ENCODE results near the gene TMEM18.
A peak's percentile ranks its signal among the peaks of the same experiment; 100 is the strongest.

The TMEM18 gene

GRCh38 chr2:677959-678550 is 849 bp upstream of the TMEM18 start:
- TF ChIP-seq, protein P1, sequence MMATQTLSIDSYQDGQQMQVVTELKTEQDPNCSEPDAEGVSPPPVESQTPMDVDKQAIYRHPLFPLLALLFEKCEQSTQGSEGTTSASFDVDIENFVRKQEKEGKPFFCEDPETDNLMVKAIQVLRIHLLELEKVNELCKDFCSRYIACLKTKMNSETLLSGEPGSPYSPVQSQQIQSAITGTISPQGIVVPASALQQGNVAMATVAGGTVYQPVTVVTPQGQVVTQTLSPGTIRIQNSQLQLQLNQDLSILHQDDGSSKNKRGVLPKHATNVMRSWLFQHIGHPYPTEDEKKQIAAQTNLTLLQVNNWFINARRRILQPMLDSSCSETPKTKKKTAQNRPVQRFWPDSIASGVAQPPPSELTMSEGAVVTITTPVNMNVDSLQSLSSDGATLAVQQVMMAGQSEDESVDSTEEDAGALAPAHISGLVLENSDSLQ (IDR thresholded peaks at IDR 0.05): no peak
- peak; percentile 50 for TF ChIP-seq ZNF384 (IDR thresholded peaks at IDR 0.05)
- POLR2A ChIA-PET: no interaction called here
- DNase-seq (ENCODE audit: extremely low spot score): no peak
- CTCF ChIA-PET: no interaction called here

- CTCF ChIA-PET: no interaction called here
- POLR2A ChIA-PET: interaction anchor here (1.0 kb wide), 2 partner anchors 14 to 108 kb away, joined by 3 to 4 read pairs; no protein-coding TSS in a partner anchor
- no peak for TF ChIP-seq CTBP1 (IDR thresholded peaks at IDR 0.05; ENCODE audit: borderline replicate concordance)
- TF ChIP-seq NFRKB (IDR thresholded peaks at IDR 0.05): no peak
- no peak for TF ChIP-seq LEF1 (IDR thresholded peaks at IDR 0.05; ENCODE audit: borderline replicate concordance)
- no peak for TF ChIP-seq SUZ12 (IDR thresholded peaks at IDR 0.05)
- no peak for TF ChIP-seq BHLHE40 (IDR thresholded peaks at IDR 0.05; ENCODE audit: borderline replicate concordance)
- TF ChIP-seq, protein P1 (IDR thresholded peaks at IDR 0.05): no peak
- TF ChIP-seq FOXK2 (IDR thresholded peaks at IDR 0.05): no peak
- TF ChIP-seq SP1 (IDR thresholded peaks at IDR 0.05): no peak
- no peak for TF ChIP-seq L3MBTL2 (conservative IDR thresholded peaks at IDR 0.05)
- no peak for TF ChIP-seq ZNF384 (IDR thresholded peaks at IDR 0.05)
- TF ChIP-seq FOXA1 (IDR thresholded peaks at IDR 0.05): no peak
- TF ChIP-seq FOXM1 (IDR thresholded peaks at IDR 0.05; ENCODE audit: borderline replicate concordance): no peak
- no peak for TF ChIP-seq HDGF (IDR thresholded peaks at IDR 0.05; ENCODE audit: borderline replicate concordance)
- TF ChIP-seq ARNT (IDR thresholded peaks at IDR 0.05): no peak
- TF ChIP-seq TARDBP (IDR thresholded peaks at IDR 0.05): no peak
- TF ChIP-seq ELF4 (IDR thresholded peaks at IDR 0.05): no peak
- no peak for DNase-seq (ENCODE audit: extremely low spot score)
Observed at GRCh38 chr2:676647-677055, 555 bp downstream of the TMEM18 start.

- peak; percentile 49 for DNase-seq (ENCODE audit: extremely low spot score)
- TF ChIP-seq LEF1 (IDR thresholded peaks at IDR 0.05; ENCODE audit: borderline replicate concordance) (no peak), BHLHE40 (IDR thresholded peaks at IDR 0.05; ENCODE audit: borderline replicate concordance) (no peak), L3MBTL2 (conservative IDR thresholded peaks at IDR 0.05) (peak; percentile 19; the same call in 1 of the 2 replicates)
- ChIA-PET POLR2A (interaction anchor here (1.0 kb wide), 2 partner anchors 15 to 108 kb away, joined by 3 to 4 read pairs; no protein-coding TSS in a partner anchor), CTCF (no interaction called here)
Observed at GRCh38 chr2:675982-676646, 1.1 kb downstream of the TMEM18 start.

DNA sequence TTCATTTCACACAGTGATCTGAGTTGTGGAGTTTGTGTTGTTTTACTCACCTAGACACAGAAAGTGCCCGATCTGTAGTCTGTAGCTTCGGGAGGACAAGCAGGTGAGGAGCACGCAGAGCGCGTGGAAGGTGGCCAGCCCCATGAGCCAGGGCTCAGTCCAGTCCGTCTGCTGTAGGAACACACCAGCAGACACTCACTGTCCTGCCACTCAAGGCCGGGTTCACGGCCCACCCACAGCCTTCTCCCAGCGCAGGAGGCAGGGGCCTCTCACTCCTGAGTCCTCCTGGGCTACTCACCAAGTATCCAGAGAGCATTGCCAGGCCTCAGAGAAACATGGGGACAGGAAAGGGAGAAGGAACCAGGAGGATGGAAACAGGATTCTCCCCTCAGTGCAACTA is 1.7 kb downstream of the TMEM18 start:
- no peak for DNase-seq (ENCODE audit: extremely low spot score)
- ChIA-PET POLR2A (no interaction called here), CTCF (no interaction called here)
- no peak for TF ChIP-seq SUZ12 (IDR thresholded peaks at IDR 0.05)
- TF ChIP-seq ZNF384 (IDR thresholded peaks at IDR 0.05): no peak
- TF ChIP-seq, protein P1 (IDR thresholded peaks at IDR 0.05): no peak
- TF ChIP-seq FOXM1 (IDR thresholded peaks at IDR 0.05; ENCODE audit: borderline replicate concordance): no peak
- TF ChIP-seq TARDBP (IDR thresholded peaks at IDR 0.05): no peak
- no peak for TF ChIP-seq BHLHE40 (IDR thresholded peaks at IDR 0.05; ENCODE audit: borderline replicate concordance)
- TF ChIP-seq SP1 (IDR thresholded peaks at IDR 0.05): no peak
- TF ChIP-seq FOXK2 (IDR thresholded peaks at IDR 0.05): no peak
- TF ChIP-seq LEF1 (IDR thresholded peaks at IDR 0.05; ENCODE audit: borderline replicate concordance): no peak

GRCh38 chr2:675051-675450 is 2.2 kb downstream of the TMEM18 start:
- CTCF ChIA-PET: no interaction called here
- DNase-seq (ENCODE audit: extremely low spot score): no peak
- POLR2A ChIA-PET: no interaction called here
- TF ChIP-seq, protein P1 (IDR thresholded peaks at IDR 0.05): no peak
- TF ChIP-seq NFRKB (IDR thresholded peaks at IDR 0.05) (no peak), SUZ12 (IDR thresholded peaks at IDR 0.05) (no peak), ARNT (IDR thresholded peaks at IDR 0.05) (no peak), SP1 (IDR thresholded peaks at IDR 0.05) (no peak), CTBP1 (IDR thresholded peaks at IDR 0.05; ENCODE audit: borderline replicate concordance) (no peak), FOXM1 (IDR thresholded peaks at IDR 0.05; ENCODE audit: borderline replicate concordance) (no peak), FOXK2 (IDR thresholded peaks at IDR 0.05) (no peak), TARDBP (IDR thresholded peaks at IDR 0.05) (no peak), ELF4 (IDR thresholded peaks at IDR 0.05) (no peak), ZNF384 (IDR thresholded peaks at IDR 0.05) (no peak), FOXA1 (IDR thresholded peaks at IDR 0.05) (no peak), LEF1 (IDR thresholded peaks at IDR 0.05; ENCODE audit: borderline replicate concordance) (no peak), BHLHE40 (IDR thresholded peaks at IDR 0.05; ENCODE audit: borderline replicate concordance) (no peak), L3MBTL2 (conservative IDR thresholded peaks at IDR 0.05) (no peak), HDGF (IDR thresholded peaks at IDR 0.05; ENCODE audit: borderline replicate concordance) (no peak)
